Adrenal gland (tissue), 5 donors: ENCODE results near the gene AFTPH.

Experiments
- POLR2A ChIP-seq, 2 donors: fragments of 450-650 bp; IDR thresholded peaks; one replicate each; pipeline ENCODE4 v1.6.1; 2017; ENCODE audit warnings: antibody characterized with exemption in 2 of 2, mild to moderate bottlenecking in 2 of 2, moderate library complexity in 1 of 2
- TF ChIP-seq, protein P1 (sequence below), 6 experiments: fragments of 450-650 bp in 4 of 6; fragments of 200-600 bp in 2 of 6; sonication (generic) in 1 of 6; IDR thresholded peaks; 1 replicate in 5 of 6; 2 replicates in 1 of 6; pipeline versions ENCODE4 v1.5.1 to v1.8.0; 2016 to 2021; ENCODE audit warnings: antibody characterized with exemption in 6 of 6, mild to moderate bottlenecking in 2 of 6, moderate library complexity in 1 of 6
- donor health status: DM: no; HTN: no; CAD: no.

DNA sequence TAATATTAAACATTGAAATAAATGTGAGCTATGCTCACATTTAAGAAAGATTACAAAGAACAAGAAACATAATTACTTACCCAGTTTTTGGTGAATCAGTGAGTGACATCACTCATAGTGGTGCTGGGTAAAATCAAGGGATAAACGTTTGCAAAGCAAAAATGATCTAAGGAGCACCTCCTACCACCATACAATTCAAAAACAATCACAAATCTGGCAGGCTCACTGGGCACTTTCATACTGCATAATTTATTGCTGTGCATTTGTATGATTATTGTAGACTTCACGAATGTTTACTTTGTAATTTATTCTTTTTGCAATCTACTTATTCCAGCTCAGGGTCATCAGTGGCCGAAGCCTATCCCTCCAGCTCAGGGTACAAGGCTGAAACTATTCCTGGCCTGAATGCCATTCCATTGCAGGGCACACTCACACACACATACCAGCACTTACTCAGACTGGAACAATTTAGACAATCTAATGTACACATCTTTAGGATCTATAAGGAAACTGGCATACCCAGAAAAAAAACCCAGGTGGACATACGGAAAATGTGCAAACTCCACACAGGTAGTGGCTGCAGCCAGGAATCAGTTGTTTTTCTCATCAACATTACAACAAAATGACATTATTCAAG lies 34.4 kb downstream of the AFTPH start:
- TF ChIP-seq, protein P1, sequence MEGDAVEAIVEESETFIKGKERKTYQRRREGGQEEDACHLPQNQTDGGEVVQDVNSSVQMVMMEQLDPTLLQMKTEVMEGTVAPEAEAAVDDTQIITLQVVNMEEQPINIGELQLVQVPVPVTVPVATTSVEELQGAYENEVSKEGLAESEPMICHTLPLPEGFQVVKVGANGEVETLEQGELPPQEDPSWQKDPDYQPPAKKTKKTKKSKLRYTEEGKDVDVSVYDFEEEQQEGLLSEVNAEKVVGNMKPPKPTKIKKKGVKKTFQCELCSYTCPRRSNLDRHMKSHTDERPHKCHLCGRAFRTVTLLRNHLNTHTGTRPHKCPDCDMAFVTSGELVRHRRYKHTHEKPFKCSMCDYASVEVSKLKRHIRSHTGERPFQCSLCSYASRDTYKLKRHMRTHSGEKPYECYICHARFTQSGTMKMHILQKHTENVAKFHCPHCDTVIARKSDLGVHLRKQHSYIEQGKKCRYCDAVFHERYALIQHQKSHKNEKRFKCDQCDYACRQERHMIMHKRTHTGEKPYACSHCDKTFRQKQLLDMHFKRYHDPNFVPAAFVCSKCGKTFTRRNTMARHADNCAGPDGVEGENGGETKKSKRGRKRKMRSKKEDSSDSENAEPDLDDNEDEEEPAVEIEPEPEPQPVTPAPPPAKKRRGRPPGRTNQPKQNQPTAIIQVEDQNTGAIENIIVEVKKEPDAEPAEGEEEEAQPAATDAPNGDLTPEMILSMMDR (IDR thresholded peaks at IDR 0.05): no peak
- TF ChIP-seq POLR2A (IDR thresholded peaks at IDR 0.05): no peak
